Karpas-422 (cell line): ENCODE results near the gene MAGIX. TPM values are rescaled to one million over a fixed set of nuclear protein-coding genes. Genes with fewer than 3 reads are reported as not detected.

Experiments
- DNase-seq: peaks from one replicate; pipeline ENCODE4 v3.0.0-alpha.2; 2015
- H2AFZ ChIP-seq: fragments of 200-600 bp; sonication (generic); 2 replicates; pipeline ENCODE4 v1.6.1; 2014; ENCODE audit warnings: antibody characterized with exemption, low read length, mixed read lengths
- H3K27ac ChIP-seq: fragments of 200-600 bp; sonication (generic); 2 replicates; pipeline ENCODE4 v1.5.1; 2014; ENCODE audit warnings: mild to moderate bottlenecking, low read length, moderate library complexity
- H3K27me3 ChIP-seq: fragments of 200-600 bp; sonication (generic); 2 replicates; pipeline ENCODE4 v1.6.1; 2014; ENCODE audit warnings: low read length, mixed read lengths
- H3K36me3 ChIP-seq: fragments of 200-600 bp; sonication (generic); 2 replicates; pipeline ENCODE4 v1.6.1; 2014; ENCODE audit warnings: low read length, mixed read lengths; ENCODE audit not compliant: insufficient read depth
- H3K4me1 ChIP-seq: fragments of 200-600 bp; sonication (generic); 2 replicates; pipeline ENCODE4 v1.6.1; 2014; ENCODE audit warnings: mild to moderate bottlenecking, low read length, mixed read lengths
- H3K4me2 ChIP-seq: fragments of 200-600 bp; sonication (generic); 2 replicates; pipeline ENCODE4 v1.6.1; 2014; ENCODE audit warnings: low read length, low read depth, mild to moderate bottlenecking; ENCODE audit not compliant: poor library complexity, severe bottlenecking
- H3K4me3 ChIP-seq: fragments of 200-600 bp; sonication (generic); 2 replicates; pipeline ENCODE4 v1.5.1; 2014; ENCODE audit warnings: mild to moderate bottlenecking, antibody characterized with exemption, low read length, mixed read lengths
- H3K79me2 ChIP-seq: fragments of 200-600 bp; sonication (generic); 2 replicates; pipeline ENCODE4 v1.6.1; 2014; ENCODE audit warnings: mild to moderate bottlenecking, low read length, mixed read lengths
- H3K9ac ChIP-seq: fragments of 200-600 bp; sonication (generic); 2 replicates; pipeline ENCODE4 v1.6.0; 2014; ENCODE audit warnings: low read length
- H3K9me2 ChIP-seq: fragments of 200-600 bp; sonication (generic), shearing (Covaris generic); replicated peaks from 2 replicates; pipeline ENCODE4 v1.6.0; 2014; ENCODE audit warnings: mild to moderate bottlenecking, low read length, moderate library complexity; ENCODE audit not compliant: insufficient read depth
- H3K9me3 ChIP-seq: fragments of 300-700, 200-600 bp; sonication (generic); 2 replicates; pipeline ENCODE4 v1.6.1; 2014; ENCODE audit warnings: low read length, mixed read lengths
- H4K20me1 ChIP-seq: fragments of 200-600 bp; sonication (generic); 2 replicates; pipeline ENCODE4 v1.6.1; 2014; ENCODE audit warnings: mild to moderate bottlenecking, antibody characterized with exemption, low read length, low read depth; ENCODE audit not compliant: insufficient read depth
- total RNA-seq: library from RNA; depleted of rRNA; stranded (reverse); fragments of >200 nt; shearing (Covaris generic); gene quantifications from 2 replicates; pipeline ENCODE4 v1.2.3, GENCODE V29; 2014; ENCODE audit warnings: low replicate concordance

Gene MAGIX
- total RNA-seq, 1 experiment from 2014 or later, result not detected

- H3K4me1 ChIP-seq, result peaks cover 17% of the 10 kb centered on the region
- no peak overlapping the region for H2AFZ ChIP-seq
- no peaks in the 10 kb centered on the region for H3K9me3 ChIP-seq
- H3K27ac ChIP-seq, result no peak overlapping the region
- peaks cover 6% of the 10 kb centered on the region; the same call in 1 of the 2 replicates for H3K36me3 ChIP-seq
- H3K79me2 ChIP-seq, result peaks cover 17% of the 10 kb centered on the region
- no peak overlapping the region for H3K9ac ChIP-seq
- no peaks in the 10 kb centered on the region for H3K9me2 ChIP-seq
- no peak overlapping the region; the same call in 1 of the 2 replicates for H3K4me3 ChIP-seq
- H3K27me3 ChIP-seq, result no peaks in the 10 kb centered on the region
- no peaks in the 10 kb centered on the region; the same call in 1 of the 2 replicates for H4K20me1 ChIP-seq
- H3K4me2 ChIP-seq, result peak overlapping the region; percentile 87
- no peak for DNase-seq
Measured at GRCh38 chrX:49183701-49184281, 21.2 kb downstream of the MAGIX start.

GRCh38 chrX:49184294-49185281 lies 22.0 kb downstream of the MAGIX start:
- Histone ChIP-seq H3K4me3 (peak overlapping the region; percentile 78), H3K36me3 (peaks cover 6% of the 10 kb centered on the region; the same call in 1 of the 2 replicates), H3K4me1 (peaks cover 22% of the 10 kb centered on the region), H3K9me2 (no peaks in the 10 kb centered on the region), H4K20me1 (no peaks in the 10 kb centered on the region; the same call in 1 of the 2 replicates), H3K9ac (peak overlapping the region; percentile 82), H2AFZ (no peak overlapping the region), H3K27me3 (no peaks in the 10 kb centered on the region), H3K9me3 (no peaks in the 10 kb centered on the region), H3K79me2 (peaks cover 17% of the 10 kb centered on the region), H3K4me2 (peak overlapping the region; percentile 87), H3K27ac (peak overlapping the region; percentile 58)
- DNase-seq, result peak; percentile 73

DNA sequence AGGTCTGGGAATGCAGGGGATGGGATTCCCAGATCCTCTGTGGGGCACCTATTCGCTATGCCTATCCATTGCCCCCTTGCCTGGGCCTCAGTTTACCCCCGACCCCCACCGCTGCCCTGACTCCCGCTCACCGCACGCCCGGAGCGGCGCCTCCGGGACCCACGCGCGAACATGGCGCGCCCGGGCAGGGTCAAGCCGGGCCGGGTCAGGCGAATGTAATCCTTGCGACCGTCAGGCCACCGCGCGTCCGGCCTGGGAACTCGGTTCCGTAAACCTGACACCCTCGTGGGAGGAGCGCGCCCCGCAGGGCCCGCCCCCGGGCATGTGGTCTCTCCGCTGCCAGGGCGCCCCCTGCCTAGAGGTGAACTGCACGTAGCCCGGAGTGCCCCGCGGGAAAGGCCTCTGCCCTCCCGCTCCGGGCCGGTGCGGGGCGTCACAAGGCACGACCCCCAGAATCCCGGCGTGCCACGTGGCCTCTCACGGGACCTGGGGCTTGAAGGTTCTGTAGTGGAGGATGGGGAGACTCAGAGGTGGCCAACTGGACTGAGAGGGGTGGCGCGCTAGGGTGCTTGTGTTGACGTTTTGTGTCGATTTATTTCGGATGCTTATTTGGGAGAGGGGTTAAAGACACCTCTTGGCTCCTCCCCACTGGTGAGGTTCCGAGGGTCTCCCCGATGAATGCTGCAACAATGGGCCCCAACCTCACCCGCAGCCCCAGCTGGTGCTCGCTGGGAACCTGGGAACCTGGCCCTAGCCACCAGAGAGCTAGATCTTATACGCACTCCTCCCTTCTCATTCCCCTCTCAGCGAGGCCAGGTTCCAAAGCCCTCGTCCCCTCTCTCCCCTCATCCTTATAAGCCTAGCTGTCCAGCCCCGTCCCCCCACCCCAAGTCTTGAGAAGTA lies 23.8 kb downstream of the MAGIX start, which contains the start of gene PRICKLE3:
TSS of gene PRICKLE3 (minus strand) at position 249 of the 903 bp plus-strand sequence. CDS start at position 173, 76 bp downstream.
- Histone ChIP-seq H3K9ac (peak within 1 kb of the TSS; percentile 82), H4K20me1 (no peaks in the 10 kb centered on the region; the same call in 1 of the 2 replicates), H3K79me2 (peaks cover 17% of the 10 kb centered on the region), H3K9me2 (no peaks in the 10 kb centered on the region), H3K36me3 (peaks cover 3% of the 10 kb centered on the region; the same call in 1 of the 2 replicates), H3K27ac (peak within 1 kb of the TSS; percentile 58), H2AFZ (peak within 1 kb of the TSS; percentile 58; the same call in 1 of the 2 replicates), H3K27me3 (no peaks in the 10 kb centered on the region), H3K4me1 (peaks cover 26% of the 10 kb centered on the region), H3K9me3 (no peaks in the 10 kb centered on the region), H3K4me3 (peak within 1 kb of the TSS; percentile 78), H3K4me2 (peak within 1 kb of the TSS; percentile 87)
- DNase-seq, result peak; percentile 92

DNA sequence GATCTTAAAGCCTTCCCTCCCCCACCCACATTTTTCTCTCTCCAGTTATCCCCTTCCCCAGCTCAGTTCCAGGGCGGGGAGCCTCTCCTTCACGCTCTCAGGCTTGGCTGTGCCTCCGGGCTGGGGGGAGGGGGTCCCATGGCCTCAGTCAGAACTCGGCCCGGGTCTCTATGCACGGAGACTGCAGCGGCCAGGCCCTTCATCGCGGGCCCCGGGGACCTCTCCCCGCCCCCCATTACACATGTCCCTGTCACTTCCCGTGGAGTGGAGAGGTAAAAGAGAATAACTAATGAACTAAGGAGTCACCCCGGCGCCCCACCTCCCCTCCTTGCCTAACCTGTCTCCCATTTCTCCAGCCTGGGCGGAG lies 24.5 kb downstream of the MAGIX start:
- no peak overlapping the region for H3K4me3 ChIP-seq
- no peak overlapping the region for H2AFZ ChIP-seq
- H3K36me3 ChIP-seq, result peaks cover 3% of the 10 kb centered on the region; the same call in 1 of the 2 replicates

GRCh38 chrX:49187526-49187925 lies 25.0 kb downstream of the MAGIX start:
- H3K9ac ChIP-seq, result no peak overlapping the region
- peaks cover 17% of the 10 kb centered on the region for H3K79me2 ChIP-seq
- H4K20me1 ChIP-seq, result no peaks in the 10 kb centered on the region; the same call in 1 of the 2 replicates
- no peak overlapping the region for H3K27ac ChIP-seq
- no peaks in the 10 kb centered on the region for H3K9me3 ChIP-seq
- no peak for DNase-seq
- peaks cover 28% of the 10 kb centered on the region for H3K4me1 ChIP-seq
- no peaks in the 10 kb centered on the region for H3K9me2 ChIP-seq
- no peak overlapping the region for H2AFZ ChIP-seq
- H3K36me3 ChIP-seq, result peaks cover 3% of the 10 kb centered on the region; the same call in 1 of the 2 replicates
- H3K27me3 ChIP-seq, result no peaks in the 10 kb centered on the region
- no peak overlapping the region for H3K4me3 ChIP-seq
- no peak overlapping the region for H3K4me2 ChIP-seq

More for the DNA sequence above, 24.5 kb downstream of the MAGIX start:
- H3K4me2 ChIP-seq, result peak overlapping the region; percentile 87
- H3K9me3 ChIP-seq, result no peaks in the 10 kb centered on the region
- peak overlapping the region; percentile 82 for H3K9ac ChIP-seq
- DNase-seq, result no peak
- peaks cover 26% of the 10 kb centered on the region for H3K4me1 ChIP-seq
- peaks cover 17% of the 10 kb centered on the region for H3K79me2 ChIP-seq
- H3K9me2 ChIP-seq, result no peaks in the 10 kb centered on the region
- H4K20me1 ChIP-seq, result no peaks in the 10 kb centered on the region; the same call in 1 of the 2 replicates
- H3K27me3 ChIP-seq, result no peaks in the 10 kb centered on the region
- no peak overlapping the region for H3K27ac ChIP-seq

DNA sequence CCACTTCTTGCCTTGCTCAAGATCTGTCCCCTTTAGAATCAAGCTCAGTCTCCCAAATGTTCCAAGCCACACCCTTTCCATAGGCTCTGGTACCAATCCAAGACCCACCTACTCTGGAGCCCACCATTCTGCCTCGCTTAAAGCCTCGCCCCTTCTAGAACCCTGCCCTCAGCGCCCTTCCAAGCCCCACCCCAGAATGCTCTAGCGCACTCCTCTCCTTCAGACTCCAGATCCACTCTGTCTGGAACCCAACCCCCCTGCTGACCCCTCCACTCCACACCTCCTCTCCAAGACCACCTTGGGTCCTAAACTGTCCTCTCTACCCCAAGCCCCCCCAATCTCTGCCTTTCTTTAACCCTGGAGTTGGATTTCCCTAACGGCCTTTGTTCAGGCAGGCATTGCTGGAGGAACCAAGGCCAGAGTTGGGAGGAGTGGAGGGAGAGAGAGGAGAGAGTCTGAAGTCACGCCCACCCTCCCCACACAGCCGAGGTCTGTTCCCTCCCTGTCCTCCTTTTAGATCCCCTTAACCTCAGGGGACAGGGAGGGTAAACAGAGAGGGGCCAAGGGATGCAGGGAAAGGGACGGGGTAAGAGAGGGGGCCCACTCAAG lies 26.0 kb downstream of the MAGIX start:
- no peaks in the 10 kb centered on the region for H3K9me3 ChIP-seq

DNA sequence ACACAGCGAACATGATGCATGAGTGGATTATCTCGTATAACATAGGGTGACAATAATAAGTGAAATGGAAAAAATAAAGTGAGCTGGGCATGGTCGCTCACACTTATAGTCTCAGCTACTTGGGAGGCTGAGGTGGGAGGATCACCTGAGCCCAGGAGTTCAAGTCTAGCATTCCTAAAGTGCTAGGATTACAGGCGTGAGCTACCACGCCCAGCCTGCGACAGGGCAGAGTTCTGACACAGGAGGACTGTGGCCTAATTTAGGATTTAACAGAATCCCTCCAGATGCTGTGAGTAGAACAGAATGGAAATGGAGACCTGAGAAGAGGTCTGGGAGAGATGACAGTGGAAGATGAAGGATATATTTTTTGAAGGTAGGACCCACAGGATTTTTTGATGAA lies 27.0 kb downstream of the MAGIX start:
- Histone ChIP-seq H3K4me1 (peaks cover 22% of the 10 kb centered on the region), H3K4me3 (peak overlapping the region; percentile 70), H3K27ac (peak overlapping the region; percentile 57), H3K9ac (peak overlapping the region; percentile 73), H3K9me3 (no peaks in the 10 kb centered on the region), H4K20me1 (no peaks in the 10 kb centered on the region; the same call in 1 of the 2 replicates), H3K36me3 (no peaks in the 10 kb centered on the region), H3K4me2 (peak overlapping the region; percentile 64), H3K79me2 (peaks cover 13% of the 10 kb centered on the region), H3K27me3 (no peaks in the 10 kb centered on the region), H2AFZ (no peak overlapping the region), H3K9me2 (no peaks in the 10 kb centered on the region)
- no peak for DNase-seq

More for the DNA sequence above, 26.0 kb downstream of the MAGIX start:
- no peaks in the 10 kb centered on the region; the same call in 1 of the 2 replicates for H4K20me1 ChIP-seq
- no peaks in the 10 kb centered on the region for H3K9me2 ChIP-seq
- no peak for DNase-seq
- H3K27ac ChIP-seq, result no peak overlapping the region
- H3K4me2 ChIP-seq, result no peak overlapping the region
- H3K4me3 ChIP-seq, result no peak overlapping the region
- no peaks in the 10 kb centered on the region for H3K27me3 ChIP-seq
- peaks cover 17% of the 10 kb centered on the region for H3K79me2 ChIP-seq
- H2AFZ ChIP-seq, result no peak overlapping the region
- H3K4me1 ChIP-seq, result peaks cover 30% of the 10 kb centered on the region
- H3K36me3 ChIP-seq, result no peaks in the 10 kb centered on the region
- H3K9ac ChIP-seq, result no peak overlapping the region
